PC-9 (cell line): ENCODE measurements around the gene MYOF.

Source experiments
- CTCF ChIP-seq: fragments of 200-600 bp; sonication (generic); conservative IDR thresholded peaks from 2 replicates; pipeline ENCODE4 v1.6.1; 2017; ENCODE audit warnings: mixed run types, antibody characterized with exemption, mild to moderate bottlenecking, moderate library complexity
- EZH2 ChIP-seq: fragments of 200-600 bp; sonication (generic); IDR thresholded peaks from 2 replicates; pipeline ENCODE4 v1.8.0; 2017; ENCODE audit warnings: antibody characterized with exemption, low read depth

GRCh38 chr10:93261089-93261488 lies 221.0 kb downstream of the MYOF start:
- TF ChIP-seq EZH2: no peak
- TF ChIP-seq CTCF: no peak
